Measurements from ENCODE around the gene COA5.

GRCh38 chr2:98647636-98648035 is 39.3 kb upstream of the COA5 start:
- TF ChIP-seq CTCF (conservative IDR thresholded peaks at IDR 0.05; ENCODE audit: low read depth in 2 of 2) (no peak), EZH2 (IDR thresholded peaks at IDR 0.05; ENCODE audit: low read depth, unreplicated experiment) (no peak), REST (IDR thresholded peaks at IDR 0.05; ENCODE audit: unreplicated experiment) (no peak), POLR2AphosphoS5 (IDR thresholded peaks at IDR 0.05; ENCODE audit: low read depth) (no peak), ETS1 (IDR thresholded peaks at IDR 0.05) (no peak), NANOG (IDR thresholded peaks at IDR 0.05; ENCODE audit: borderline replicate concordance) (no peak), STAT1 (IDR thresholded peaks at IDR 0.05; ENCODE audit: unreplicated experiment) (no peak), ZNF114 (CRISPR knock-in tag; IDR thresholded peaks at IDR 0.05) (no peak), EZH2phosphoT487 (IDR thresholded peaks at IDR 0.05; ENCODE audit: unreplicated experiment) (no peak), CREB1 (CRISPR knock-in tag; IDR thresholded peaks at IDR 0.05; ENCODE audit: low read depth) (no peak), JUNB (IDR thresholded peaks at IDR 0.05; ENCODE audit: unreplicated experiment) (no peak), ZNF331 (CRISPR knock-in tag; IDR thresholded peaks at IDR 0.05; ENCODE audit: low read depth) (no peak)
